ENCODE data around the gene MRPS5.

Gene MRPS5

GRCh38 chr2:95158441-95158840, 36.8 kb upstream of the MRPS5 start:
- TF ChIP-seq, protein P1, sequence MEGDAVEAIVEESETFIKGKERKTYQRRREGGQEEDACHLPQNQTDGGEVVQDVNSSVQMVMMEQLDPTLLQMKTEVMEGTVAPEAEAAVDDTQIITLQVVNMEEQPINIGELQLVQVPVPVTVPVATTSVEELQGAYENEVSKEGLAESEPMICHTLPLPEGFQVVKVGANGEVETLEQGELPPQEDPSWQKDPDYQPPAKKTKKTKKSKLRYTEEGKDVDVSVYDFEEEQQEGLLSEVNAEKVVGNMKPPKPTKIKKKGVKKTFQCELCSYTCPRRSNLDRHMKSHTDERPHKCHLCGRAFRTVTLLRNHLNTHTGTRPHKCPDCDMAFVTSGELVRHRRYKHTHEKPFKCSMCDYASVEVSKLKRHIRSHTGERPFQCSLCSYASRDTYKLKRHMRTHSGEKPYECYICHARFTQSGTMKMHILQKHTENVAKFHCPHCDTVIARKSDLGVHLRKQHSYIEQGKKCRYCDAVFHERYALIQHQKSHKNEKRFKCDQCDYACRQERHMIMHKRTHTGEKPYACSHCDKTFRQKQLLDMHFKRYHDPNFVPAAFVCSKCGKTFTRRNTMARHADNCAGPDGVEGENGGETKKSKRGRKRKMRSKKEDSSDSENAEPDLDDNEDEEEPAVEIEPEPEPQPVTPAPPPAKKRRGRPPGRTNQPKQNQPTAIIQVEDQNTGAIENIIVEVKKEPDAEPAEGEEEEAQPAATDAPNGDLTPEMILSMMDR (IDR thresholded peaks at IDR 0.05; ENCODE audit: low read depth, low read length): no peak
- peak overlapping the region; percentile 72 for H3K4me3 ChIP-seq (ENCODE audit: low read depth, low read length)

GRCh38 chr2:95149397-95149984, 27.9 kb upstream of the MRPS5 start:
- H3K4me3 ChIP-seq (ENCODE audit: low read depth, low read length): no peak overlapping the region
- TF ChIP-seq, protein P1 (IDR thresholded peaks at IDR 0.05; ENCODE audit: low read depth, low read length): no peak

GRCh38 chr2:95143838-95144237, 22.2 kb upstream of the MRPS5 start:
- no peak overlapping the region for H3K4me3 ChIP-seq (ENCODE audit: low read depth, low read length)
- TF ChIP-seq, protein P1 (IDR thresholded peaks at IDR 0.05; ENCODE audit: low read depth, low read length): no peak

- TF ChIP-seq, protein P1 (IDR thresholded peaks at IDR 0.05; ENCODE audit: low read depth, low read length): no peak
- no peak overlapping the region for H3K4me3 ChIP-seq (ENCODE audit: low read depth, low read length)
Observed at GRCh38 chr2:95138702-95139101, 17.1 kb upstream of the MRPS5 start.

DNA sequence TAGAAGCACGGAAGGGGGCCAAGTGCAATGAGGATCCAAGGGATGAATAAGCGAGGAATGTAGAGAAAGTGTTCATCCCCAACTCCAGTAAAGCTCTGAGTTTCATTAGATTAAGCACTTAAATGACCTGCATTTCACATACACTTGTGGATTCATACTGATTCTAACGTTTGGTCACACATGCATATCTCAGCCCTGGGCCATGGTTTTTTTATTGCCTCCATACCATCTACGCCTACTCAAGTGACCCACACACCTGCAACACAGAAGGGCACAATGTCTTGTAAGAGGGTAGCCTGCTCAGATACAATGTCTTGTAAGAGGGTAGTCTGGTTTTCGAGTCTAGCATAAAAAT, 566 bp upstream of the MRPS5 start:
- TF ChIP-seq, protein P1 (IDR thresholded peaks at IDR 0.05; ENCODE audit: low read depth, low read length): no peak
- peak overlapping the region; percentile 97 for H3K4me3 ChIP-seq (ENCODE audit: low read depth, low read length)

DNA sequence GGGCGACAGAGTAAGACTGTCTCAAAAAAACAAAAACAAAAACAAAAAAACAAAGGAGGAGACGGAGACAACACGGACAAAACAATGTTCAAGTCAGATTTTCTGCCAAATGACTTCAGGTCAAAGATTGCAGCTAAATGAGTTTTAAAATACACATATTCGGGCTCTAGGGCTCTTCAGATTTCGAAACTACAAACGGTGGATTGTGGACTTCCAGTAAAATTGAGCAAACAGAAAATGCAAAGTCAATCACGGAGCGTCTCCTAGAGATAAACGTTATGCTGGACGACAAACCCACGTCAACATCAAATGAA, 558 bp downstream of the MRPS5 start:
- peak overlapping the region; percentile 97 for H3K4me3 ChIP-seq (ENCODE audit: low read depth, low read length)
- TF ChIP-seq, protein P1 (IDR thresholded peaks at IDR 0.05; ENCODE audit: low read depth, low read length): no peak

- no peak overlapping the region for H3K4me3 ChIP-seq (ENCODE audit: low read depth, low read length)
- TF ChIP-seq, protein P1 (IDR thresholded peaks at IDR 0.05; ENCODE audit: low read depth, low read length): peak; percentile 78
Observed at GRCh38 chr2:95115418-95115817, 6.2 kb downstream of the MRPS5 start.

All from WI38 (cell line).